HCT116 (cell line): ENCODE results near the gene ADAMTS13. TPM values are rescaled to one million over a fixed set of nuclear protein-coding genes. Genes with fewer than 3 reads are reported as not detected.

Experiments used
- ATAC-seq: fragments of 200-7000 bp; cut with Tn5 transposase; 2 replicates; pipeline ENCODE4 v1.9.1; 2020; ENCODE audit warnings: mild to moderate bottlenecking, moderate library complexity
- BruUV-seq: library from RNA; stranded (reverse); fragments of 400-500 nt; replicated peaks from 2 replicates; lab custom pipeline; 2021; lab: Mats Ljungman, UMichigan
- CTCF ChIA-PET: fragments of 300-600 bp; sonication (Branson Sonifier 250); formaldehyde crosslinking; loops from one replicate; lab custom pipeline; 2021; ENCODE audit warnings: antibody characterized with exemption; lab: Charles Lee
- POLR2A ChIA-PET: fragments of 300-600, 350-600 bp; sonication (Branson Sonifier 250); formaldehyde crosslinking; loops from one replicate; lab custom pipeline; 2021; ENCODE audit warnings: antibody characterized with exemption; lab: Charles Lee
- RAD21 ChIA-PET, 2 experiments: fragments of 300-600 bp; sonication (Branson Sonifier 250); formaldehyde crosslinking; loops; one replicate each; lab custom pipeline; 2023; ENCODE audit warnings: low total read pairs in 2 of 2; ENCODE audit not compliant: uncharacterized antibody in 2 of 2, unreplicated experiment in 2 of 2, low non-redundant PET in 1 of 2; lab: Charles Lee
- DNase-seq: peaks from one replicate; pipeline ENCODE4 v3.0.0-alpha.2; 2010; ENCODE audit warnings: low read depth, low spot score
- H2AFZ ChIP-seq: fragments of 200-600 bp; shearing (Covaris generic), sonication (generic); 2 replicates; pipeline ENCODE4 v1.6.1; 2017; ENCODE audit warnings: low read depth, mixed run types, mixed read lengths, antibody characterized with exemption, low read length; ENCODE audit not compliant: poor library complexity, severe bottlenecking
- H3K27ac ChIP-seq: 2 replicates; pipeline ENCODE4 v1.5.1; 2012; ENCODE audit warnings: low read depth, low read length
- H3K27me3 ChIP-seq: fragments of 200-600 bp; sonication (generic); 2 replicates; pipeline ENCODE4 v1.6.1; 2016; ENCODE audit warnings: mixed run types, low read length, mixed read lengths; ENCODE audit not compliant: insufficient read depth
- H3K36me3 ChIP-seq, 2 experiments: fragments of 200-500 bp in 1 of 2; fragments of 200-600 bp in 1 of 2; sonication (Bioruptor generic) in 1 of 2; sonication (generic) in 1 of 2; 2 replicates each; pipeline versions ENCODE4 v1.5.1 to v1.6.1; 2014 to 2016; ENCODE audit warnings: low read length in 2 of 2, inconsistent platforms in 1 of 2, mixed read lengths in 1 of 2, mixed run types in 1 of 2; ENCODE audit not compliant: insufficient read depth in 2 of 2, control insufficient read depth in 1 of 2
- H3K4me1 ChIP-seq, 2 experiments: fragments of 200-600 bp in 1 of 2; sonication (generic) in 1 of 2; 2 replicates each; pipeline versions ENCODE4 v1.5.1 to v1.6.1; 2012 to 2017; ENCODE audit warnings: low read length in 2 of 2, inconsistent platforms in 1 of 2, mild to moderate bottlenecking in 1 of 2, mixed read lengths in 1 of 2, mixed run types in 1 of 2, moderate library complexity in 1 of 2; ENCODE audit not compliant: insufficient read depth in 2 of 2, control insufficient read depth in 1 of 2
- H3K4me2 ChIP-seq: fragments of 200-600 bp; sonication (generic); 2 replicates; pipeline ENCODE4 v1.6.1; 2017; ENCODE audit warnings: mixed run types, low read length, mixed read lengths
- H3K4me3 ChIP-seq, 2 experiments: fragments of 200-600 bp in 1 of 2; sonication (generic) in 1 of 2; replicated peaks in 1 of 2; 2 replicates each; pipeline ENCODE4 v1.5.1; 2011 to 2016; ENCODE audit warnings: low read length in 2 of 2, control low read depth in 1 of 2, low read depth in 1 of 2, mild to moderate bottlenecking in 1 of 2, mixed read lengths in 1 of 2, mixed run types in 1 of 2
- H3K79me2 ChIP-seq: fragments of 200-600 bp; sonication (generic); 2 replicates; pipeline ENCODE4 v1.6.1; 2017; ENCODE audit warnings: mild to moderate bottlenecking, mixed run types, low read length, moderate library complexity, mixed read lengths; ENCODE audit not compliant: insufficient read depth
- H3K9ac ChIP-seq: fragments of 200-600 bp; sonication (generic); 2 replicates; pipeline ENCODE4 v1.6.1; 2016; ENCODE audit warnings: low read length, mixed read lengths
- H3K9me2 ChIP-seq: fragments of 200-600 bp; sonication (generic), shearing (Covaris generic); 2 replicates; pipeline ENCODE4 v1.6.1; 2017; ENCODE audit warnings: mixed run types, mild to moderate bottlenecking, moderate library complexity; ENCODE audit not compliant: insufficient read depth
- H3K9me3 ChIP-seq, 2 experiments: fragments of 200-500 bp in 1 of 2; fragments of 200-600 bp in 1 of 2; sonication (Bioruptor generic) in 1 of 2; sonication (generic) in 1 of 2; 2 replicates each; pipeline ENCODE4 v1.6.1; 2014 to 2017; ENCODE audit warnings: low read length in 2 of 2, mixed read lengths in 2 of 2, inconsistent platforms in 1 of 2, low read depth in 1 of 2, mild to moderate bottlenecking in 1 of 2, mixed run types in 1 of 2, moderate library complexity in 1 of 2; ENCODE audit not compliant: control insufficient read depth in 1 of 2, insufficient read depth in 1 of 2
- H4K20me1 ChIP-seq: fragments of 200-600 bp; sonication (generic), shearing (Covaris generic); 2 replicates; pipeline ENCODE4 v1.6.1; 2017; ENCODE audit warnings: mixed run types, mild to moderate bottlenecking, moderate library complexity; ENCODE audit not compliant: insufficient read depth
- CBX3 ChIP-seq: IDR thresholded peaks from 2 replicates; pipeline ENCODE4 v1.6.1; 2012; ENCODE audit warnings: low read depth
- CEBPB ChIP-seq: IDR thresholded peaks from 2 replicates; pipeline ENCODE4 v1.6.1; 2012; ENCODE audit warnings: low read depth
- ELF1 ChIP-seq: IDR thresholded peaks from 2 replicates; pipeline ENCODE4 v1.6.1; 2012; ENCODE audit warnings: low read depth, borderline replicate concordance
- JUND ChIP-seq: IDR thresholded peaks from 2 replicates; pipeline ENCODE4 v1.6.1; 2012
- POLR2A ChIP-seq: IDR thresholded peaks from 2 replicates; pipeline ENCODE4 v1.7.0; 2011; ENCODE audit warnings: borderline replicate concordance; ENCODE audit not compliant: insufficient read depth, insufficient read length; ENCODE audit errors: extremely low read depth
- POLR2AphosphoS5 ChIP-seq: IDR thresholded peaks from 2 replicates; pipeline ENCODE4 v1.6.1; 2011; ENCODE audit warnings: mild to moderate bottlenecking, low read depth, low read length, moderate library complexity
- RAD21 ChIP-seq: IDR thresholded peaks from 2 replicates; pipeline ENCODE4 v1.6.1; 2012; ENCODE audit warnings: low read depth, mild to moderate bottlenecking
- SIN3A ChIP-seq: IDR thresholded peaks from 2 replicates; pipeline ENCODE4 v1.6.1; 2012; ENCODE audit warnings: low read depth
- SRF ChIP-seq: IDR thresholded peaks from 2 replicates; pipeline ENCODE4 v1.6.1; 2012; ENCODE audit warnings: low read depth
- TCF7L2 ChIP-seq: IDR thresholded peaks from 2 replicates; pipeline ENCODE4 v1.7.0; 2011; ENCODE audit warnings: borderline replicate concordance, inconsistent platforms; ENCODE audit not compliant: insufficient read depth, insufficient read length; ENCODE audit errors: extremely low read depth
- YY1 ChIP-seq: IDR thresholded peaks from 2 replicates; pipeline ENCODE4 v1.6.1; 2011; ENCODE audit warnings: low read length, low read depth, moderate library complexity, mild to moderate bottlenecking; ENCODE audit not compliant: insufficient replicate concordance; ENCODE audit errors: extremely low read depth
- ZFX ChIP-seq: fragments of 450-650 bp; IDR thresholded peaks from 2 replicates; pipeline ENCODE4 v1.6.1; 2017
- ZNF274 ChIP-seq: fragments of 200-500 bp; sonication (Bioruptor generic); IDR thresholded peaks from 2 replicates; pipeline ENCODE4 v1.6.1; 2014; ENCODE audit warnings: mild to moderate bottlenecking, low read depth, low read length, inconsistent platforms
- intact Hi-C: fragments of 100-400 bp; cut with micrococcal nuclease; formaldehyde crosslinking; loops from 2 replicates; pipeline ENCODE4 v1.10.0; 2022
- total RNA-seq: library from RNA; stranded (reverse); gene quantifications from one replicate; pipeline ENCODE4 v1.2.1, GENCODE V29; 2021; ENCODE audit not compliant: unreplicated experiment
- TF ChIP-seq, protein P1 (sequence below): IDR thresholded peaks from 2 replicates; pipeline ENCODE4 v1.6.1; 2012
- TF ChIP-seq, protein P2 (sequence below): IDR thresholded peaks from 2 replicates; pipeline ENCODE4 v1.6.1; 2011; ENCODE audit warnings: mild to moderate bottlenecking, low read length, moderate library complexity; ENCODE audit not compliant: insufficient replicate concordance; ENCODE audit errors: extremely low read depth
- TF ChIP-seq, protein P3 (sequence below), 3 experiments: fragments of 200-600 bp in 1 of 3; sonication (generic) in 1 of 3; IDR thresholded peaks in 2 of 3; conservative IDR thresholded peaks in 1 of 3; 2 replicates each; pipeline ENCODE4 v1.5.1; 2012 to 2017; ENCODE audit warnings: low read depth in 2 of 3, low read length in 2 of 3, antibody characterized with exemption in 1 of 3, borderline replicate concordance in 1 of 3, control low read depth in 1 of 3, mild to moderate bottlenecking in 1 of 3, mixed read lengths in 1 of 3, mixed run types in 1 of 3, moderate library complexity in 1 of 3; ENCODE audit not compliant: insufficient read depth in 1 of 3
- TF ChIP-seq, protein P4 (sequence below): IDR thresholded peaks from 2 replicates; pipeline ENCODE4 v1.6.1; 2012
- TF ChIP-seq, protein P5 (sequence below): IDR thresholded peaks from 2 replicates; pipeline ENCODE4 v1.6.1; 2012; ENCODE audit warnings: low read depth

ADAMTS13 gene
- total RNA-seq, 1 experiment from 2014 or later = 9.2 TPM

DNA sequence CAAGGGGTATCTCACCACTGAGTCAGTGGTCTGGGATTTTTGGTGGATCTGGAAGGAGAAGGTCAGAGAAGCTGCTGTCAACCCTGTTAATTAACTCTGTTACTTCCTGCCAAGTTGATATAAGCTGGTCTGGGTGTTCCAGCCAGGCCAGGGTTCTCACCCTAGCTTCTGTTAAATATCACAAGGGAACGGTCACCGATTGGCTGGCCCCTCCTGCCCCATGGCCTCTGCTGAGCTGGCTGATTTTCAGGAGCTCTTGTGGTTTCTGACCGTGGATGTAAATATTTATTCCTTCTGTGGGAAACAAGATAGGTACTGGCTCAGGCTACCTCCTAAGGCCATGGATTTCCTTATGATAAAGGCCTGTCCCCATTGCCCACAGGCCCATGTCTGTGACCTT is 1.0 kb downstream of the ADAMTS13 start:
- TF ChIP-seq, protein P1, sequence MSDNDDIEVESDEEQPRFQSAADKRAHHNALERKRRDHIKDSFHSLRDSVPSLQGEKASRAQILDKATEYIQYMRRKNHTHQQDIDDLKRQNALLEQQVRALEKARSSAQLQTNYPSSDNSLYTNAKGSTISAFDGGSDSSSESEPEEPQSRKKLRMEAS = no peak
- no peak for TF ChIP-seq SIN3A
- TF ChIP-seq RAD21 = no peak
- TF ChIP-seq YY1 = no peak
- TF ChIP-seq TCF7L2 = no peak
- TF ChIP-seq JUND = no peak
- TF ChIP-seq, protein P2, sequence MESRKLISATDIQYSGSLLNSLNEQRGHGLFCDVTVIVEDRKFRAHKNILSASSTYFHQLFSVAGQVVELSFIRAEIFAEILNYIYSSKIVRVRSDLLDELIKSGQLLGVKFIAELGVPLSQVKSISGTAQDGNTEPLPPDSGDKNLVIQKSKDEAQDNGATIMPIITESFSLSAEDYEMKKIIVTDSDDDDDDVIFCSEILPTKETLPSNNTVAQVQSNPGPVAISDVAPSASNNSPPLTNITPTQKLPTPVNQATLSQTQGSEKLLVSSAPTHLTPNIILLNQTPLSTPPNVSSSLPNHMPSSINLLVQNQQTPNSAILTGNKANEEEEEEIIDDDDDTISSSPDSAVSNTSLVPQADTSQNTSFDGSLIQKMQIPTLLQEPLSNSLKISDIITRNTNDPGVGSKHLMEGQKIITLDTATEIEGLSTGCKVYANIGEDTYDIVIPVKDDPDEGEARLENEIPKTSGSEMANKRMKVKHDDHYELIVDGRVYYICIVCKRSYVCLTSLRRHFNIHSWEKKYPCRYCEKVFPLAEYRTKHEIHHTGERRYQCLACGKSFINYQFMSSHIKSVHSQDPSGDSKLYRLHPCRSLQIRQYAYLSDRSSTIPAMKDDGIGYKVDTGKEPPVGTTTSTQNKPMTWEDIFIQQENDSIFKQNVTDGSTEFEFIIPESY = no peak
- no peak for TF ChIP-seq ELF1
- TF ChIP-seq, protein P3, sequence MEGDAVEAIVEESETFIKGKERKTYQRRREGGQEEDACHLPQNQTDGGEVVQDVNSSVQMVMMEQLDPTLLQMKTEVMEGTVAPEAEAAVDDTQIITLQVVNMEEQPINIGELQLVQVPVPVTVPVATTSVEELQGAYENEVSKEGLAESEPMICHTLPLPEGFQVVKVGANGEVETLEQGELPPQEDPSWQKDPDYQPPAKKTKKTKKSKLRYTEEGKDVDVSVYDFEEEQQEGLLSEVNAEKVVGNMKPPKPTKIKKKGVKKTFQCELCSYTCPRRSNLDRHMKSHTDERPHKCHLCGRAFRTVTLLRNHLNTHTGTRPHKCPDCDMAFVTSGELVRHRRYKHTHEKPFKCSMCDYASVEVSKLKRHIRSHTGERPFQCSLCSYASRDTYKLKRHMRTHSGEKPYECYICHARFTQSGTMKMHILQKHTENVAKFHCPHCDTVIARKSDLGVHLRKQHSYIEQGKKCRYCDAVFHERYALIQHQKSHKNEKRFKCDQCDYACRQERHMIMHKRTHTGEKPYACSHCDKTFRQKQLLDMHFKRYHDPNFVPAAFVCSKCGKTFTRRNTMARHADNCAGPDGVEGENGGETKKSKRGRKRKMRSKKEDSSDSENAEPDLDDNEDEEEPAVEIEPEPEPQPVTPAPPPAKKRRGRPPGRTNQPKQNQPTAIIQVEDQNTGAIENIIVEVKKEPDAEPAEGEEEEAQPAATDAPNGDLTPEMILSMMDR (IDR thresholded peaks at IDR 0.05 in 2 of 3, conservative IDR thresholded peaks at IDR 0.05 in 1 of 3; ENCODE audit: borderline replicate concordance in 1 of 3, insufficient read depth in 1 of 3, low read depth in 2 of 3, low read length in 2 of 3) = no peak
- TF ChIP-seq POLR2AphosphoS5 = no peak
- TF ChIP-seq ZFX = no peak
- no peak for TF ChIP-seq CEBPB
- TF ChIP-seq CBX3 = no peak
- TF ChIP-seq ZNF274 = no peak
- TF ChIP-seq SRF = no peak
- TF ChIP-seq POLR2A = no peak
- TF ChIP-seq, protein P4, sequence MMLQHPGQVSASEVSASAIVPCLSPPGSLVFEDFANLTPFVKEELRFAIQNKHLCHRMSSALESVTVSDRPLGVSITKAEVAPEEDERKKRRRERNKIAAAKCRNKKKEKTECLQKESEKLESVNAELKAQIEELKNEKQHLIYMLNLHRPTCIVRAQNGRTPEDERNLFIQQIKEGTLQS = no peak
- TF ChIP-seq, protein P5, sequence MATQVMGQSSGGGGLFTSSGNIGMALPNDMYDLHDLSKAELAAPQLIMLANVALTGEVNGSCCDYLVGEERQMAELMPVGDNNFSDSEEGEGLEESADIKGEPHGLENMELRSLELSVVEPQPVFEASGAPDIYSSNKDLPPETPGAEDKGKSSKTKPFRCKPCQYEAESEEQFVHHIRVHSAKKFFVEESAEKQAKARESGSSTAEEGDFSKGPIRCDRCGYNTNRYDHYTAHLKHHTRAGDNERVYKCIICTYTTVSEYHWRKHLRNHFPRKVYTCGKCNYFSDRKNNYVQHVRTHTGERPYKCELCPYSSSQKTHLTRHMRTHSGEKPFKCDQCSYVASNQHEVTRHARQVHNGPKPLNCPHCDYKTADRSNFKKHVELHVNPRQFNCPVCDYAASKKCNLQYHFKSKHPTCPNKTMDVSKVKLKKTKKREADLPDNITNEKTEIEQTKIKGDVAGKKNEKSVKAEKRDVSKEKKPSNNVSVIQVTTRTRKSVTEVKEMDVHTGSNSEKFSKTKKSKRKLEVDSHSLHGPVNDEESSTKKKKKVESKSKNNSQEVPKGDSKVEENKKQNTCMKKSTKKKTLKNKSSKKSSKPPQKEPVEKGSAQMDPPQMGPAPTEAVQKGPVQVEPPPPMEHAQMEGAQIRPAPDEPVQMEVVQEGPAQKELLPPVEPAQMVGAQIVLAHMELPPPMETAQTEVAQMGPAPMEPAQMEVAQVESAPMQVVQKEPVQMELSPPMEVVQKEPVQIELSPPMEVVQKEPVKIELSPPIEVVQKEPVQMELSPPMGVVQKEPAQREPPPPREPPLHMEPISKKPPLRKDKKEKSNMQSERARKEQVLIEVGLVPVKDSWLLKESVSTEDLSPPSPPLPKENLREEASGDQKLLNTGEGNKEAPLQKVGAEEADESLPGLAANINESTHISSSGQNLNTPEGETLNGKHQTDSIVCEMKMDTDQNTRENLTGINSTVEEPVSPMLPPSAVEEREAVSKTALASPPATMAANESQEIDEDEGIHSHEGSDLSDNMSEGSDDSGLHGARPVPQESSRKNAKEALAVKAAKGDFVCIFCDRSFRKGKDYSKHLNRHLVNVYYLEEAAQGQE = no peak
- Histone ChIP-seq H3K79me2 (no peaks in the 10 kb centered on the region), H3K36me3 (no peaks in the 10 kb centered on the region), H3K9me2 (no peaks in the 10 kb centered on the region), H3K9ac (no peak overlapping the region), H3K4me2 (no peak overlapping the region), H3K4me3 (no peak overlapping the region), H3K9me3 (no peaks in the 10 kb centered on the region), H3K27me3 (no peaks in the 10 kb centered on the region), H2AFZ (no peak overlapping the region), H3K4me1 (peaks cover 4 to 21% of the 10 kb centered on the region in 2 experiments; a peak in 3 of 4 replicates), H3K27ac (no peak overlapping the region), H4K20me1 (no peaks in the 10 kb centered on the region)
- ChIA-PET RAD21 (no interaction called here), CTCF (no interaction called here), POLR2A (no interaction called here)
- intact Hi-C loops = no loop called here
- no TSS peak for BruUV-seq
- ATAC-seq (no peak), DNase-seq (no peak)
